SU-DHL-6 (cell line): ENCODE results near the gene AKAP6.

ENCODE experiments used
- H2AFZ ChIP-seq: fragments of 200-600 bp; sonication (generic); 2 replicates; pipeline ENCODE4 v1.6.1; 2014; ENCODE audit warnings: low read depth, mild to moderate bottlenecking, moderate library complexity, mixed read lengths, antibody characterized with exemption, low read length; ENCODE audit not compliant: severe bottlenecking
- H3F3A ChIP-seq: fragments of 200-600 bp; shearing (Covaris generic); 2 replicates; pipeline ENCODE4 v1.6.0; 2016; ENCODE audit warnings: antibody characterized with exemption, mild to moderate bottlenecking; ENCODE audit not compliant: insufficient read depth
- H3K27ac ChIP-seq: fragments of 200-600 bp; sonication (generic); 2 replicates; pipeline ENCODE4 v1.5.1; 2016; ENCODE audit warnings: low read depth, mild to moderate bottlenecking, low read length, moderate library complexity, mixed read lengths
- H3K27me3 ChIP-seq: fragments of 200-600 bp; sonication (generic), shearing (Covaris generic); 2 replicates; pipeline ENCODE4 v1.6.0; 2014; ENCODE audit warnings: mild to moderate bottlenecking, low read length
- H3K36me3 ChIP-seq: fragments of 200-600 bp; sonication (generic); 2 replicates; pipeline ENCODE4 v1.6.1; 2014; ENCODE audit warnings: mild to moderate bottlenecking, low read length, mixed read lengths
- H3K4me2 ChIP-seq: fragments of 300-600, 200-600 bp; shearing (Covaris generic), sonication (generic); 2 replicates; pipeline ENCODE4 v1.6.0; 2014; ENCODE audit warnings: low read length, low read depth, mild to moderate bottlenecking; ENCODE audit not compliant: poor library complexity, severe bottlenecking
- H3K4me3 ChIP-seq: fragments of 200-600 bp; sonication (generic); 2 replicates; pipeline ENCODE4 v1.5.1; 2014; ENCODE audit warnings: antibody characterized with exemption, low read length, mild to moderate bottlenecking, mixed read lengths; ENCODE audit not compliant: insufficient read depth, poor library complexity, severe bottlenecking
- H3K79me2 ChIP-seq: fragments of 200-600 bp; sonication (generic); 2 replicates; pipeline ENCODE4 v1.6.1; 2014; ENCODE audit warnings: mild to moderate bottlenecking, low read length, moderate library complexity; ENCODE audit not compliant: insufficient read depth
- H3K9ac ChIP-seq: fragments of 200-600 bp; sonication (generic); 2 replicates; pipeline ENCODE4 v1.7.0; 2014; ENCODE audit warnings: mild to moderate bottlenecking, low read length
- H3K9me2 ChIP-seq: fragments of 200-600 bp; sonication (generic); replicated peaks from 2 replicates; pipeline ENCODE4 v1.6.1; 2014; ENCODE audit warnings: low read length; ENCODE audit not compliant: insufficient read depth
- H3K9me3 ChIP-seq: fragments of 200-600 bp; sonication (generic); 2 replicates; pipeline ENCODE4 v1.6.1; 2014; ENCODE audit warnings: low read length, mixed read lengths; ENCODE audit not compliant: insufficient read depth
- H4K20me1 ChIP-seq: fragments of 200-600 bp; sonication (generic); 2 replicates; pipeline ENCODE4 v1.6.1; 2014; ENCODE audit warnings: low read depth, mild to moderate bottlenecking, antibody characterized with exemption, low read length, moderate library complexity, mixed read lengths
- EZH2phosphoT487 ChIP-seq: fragments of 200-600 bp; sonication (generic), shearing (Covaris generic); conservative IDR thresholded peaks from 2 replicates; pipeline ENCODE4 v1.6.1; 2018; ENCODE audit warnings: mild to moderate bottlenecking, antibody characterized with exemption, low read length, moderate library complexity, mixed read lengths
- TF ChIP-seq, protein P1 (sequence below): fragments of 200-600 bp; sonication (generic); IDR thresholded peaks from one replicate; pipeline ENCODE4 v1.5.1; 2017; ENCODE audit warnings: antibody characterized with exemption, mild to moderate bottlenecking, low read length, moderate library complexity; ENCODE audit not compliant: insufficient read depth, poor library complexity, severe bottlenecking

The AKAP6 gene

DNA sequence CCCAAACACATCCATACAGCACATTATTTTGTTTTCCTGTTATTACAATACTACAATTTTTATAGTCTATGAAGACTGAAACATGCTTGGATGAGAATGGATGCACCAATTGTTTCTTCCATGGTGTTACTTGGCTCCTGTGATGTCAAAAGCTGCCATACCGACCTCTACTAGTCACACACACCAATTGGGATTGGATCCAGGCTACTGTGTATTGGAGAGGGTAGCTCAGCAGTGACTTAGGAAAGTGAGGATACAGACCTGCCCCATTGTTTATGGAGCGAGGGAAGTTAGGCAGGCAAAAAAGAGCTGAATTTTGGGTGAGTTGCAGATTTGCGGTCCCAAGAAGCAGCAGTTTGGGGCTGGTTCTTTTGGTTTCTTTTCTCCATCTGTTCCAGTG, 30.8 kb upstream of the AKAP6 start:
- Histone ChIP-seq H2AFZ (no peak overlapping the region), H3K9ac (no peak overlapping the region), H3K79me2 (no peaks in the 10 kb centered on the region), H3K27ac (no peak overlapping the region), H3K36me3 (no peaks in the 10 kb centered on the region), H4K20me1 (no peaks in the 10 kb centered on the region), H3F3A (no peaks in the 10 kb centered on the region), H3K4me3 (no peak overlapping the region), H3K27me3 (no peaks in the 10 kb centered on the region), H3K9me2 (no peaks in the 10 kb centered on the region), H3K4me2 (no peak overlapping the region), H3K9me3 (no peaks in the 10 kb centered on the region)
- TF ChIP-seq, protein P1, sequence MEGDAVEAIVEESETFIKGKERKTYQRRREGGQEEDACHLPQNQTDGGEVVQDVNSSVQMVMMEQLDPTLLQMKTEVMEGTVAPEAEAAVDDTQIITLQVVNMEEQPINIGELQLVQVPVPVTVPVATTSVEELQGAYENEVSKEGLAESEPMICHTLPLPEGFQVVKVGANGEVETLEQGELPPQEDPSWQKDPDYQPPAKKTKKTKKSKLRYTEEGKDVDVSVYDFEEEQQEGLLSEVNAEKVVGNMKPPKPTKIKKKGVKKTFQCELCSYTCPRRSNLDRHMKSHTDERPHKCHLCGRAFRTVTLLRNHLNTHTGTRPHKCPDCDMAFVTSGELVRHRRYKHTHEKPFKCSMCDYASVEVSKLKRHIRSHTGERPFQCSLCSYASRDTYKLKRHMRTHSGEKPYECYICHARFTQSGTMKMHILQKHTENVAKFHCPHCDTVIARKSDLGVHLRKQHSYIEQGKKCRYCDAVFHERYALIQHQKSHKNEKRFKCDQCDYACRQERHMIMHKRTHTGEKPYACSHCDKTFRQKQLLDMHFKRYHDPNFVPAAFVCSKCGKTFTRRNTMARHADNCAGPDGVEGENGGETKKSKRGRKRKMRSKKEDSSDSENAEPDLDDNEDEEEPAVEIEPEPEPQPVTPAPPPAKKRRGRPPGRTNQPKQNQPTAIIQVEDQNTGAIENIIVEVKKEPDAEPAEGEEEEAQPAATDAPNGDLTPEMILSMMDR, result no peak
- TF ChIP-seq EZH2phosphoT487, result no peak

DNA sequence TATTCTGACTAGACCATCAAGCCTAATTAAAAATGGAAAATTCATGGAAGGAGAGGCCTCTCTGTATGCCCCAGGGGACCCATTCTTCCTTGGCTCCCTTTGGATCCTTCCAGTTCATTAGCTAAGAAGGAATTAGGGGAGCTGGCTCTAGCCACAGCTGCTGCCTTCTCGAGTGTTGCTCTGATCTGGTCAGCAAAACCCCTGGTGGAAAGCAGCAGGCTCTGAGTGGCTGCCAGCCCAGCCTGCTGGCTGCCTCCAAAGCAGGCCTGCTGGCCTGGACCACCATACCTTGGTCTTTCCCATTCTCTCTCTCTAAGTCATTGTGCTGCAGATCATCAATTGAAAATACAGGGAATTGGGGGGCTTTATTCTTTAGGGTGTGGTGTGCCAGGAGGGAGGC, 29.0 kb upstream of the AKAP6 start:
- Histone ChIP-seq H3K27ac (no peak overlapping the region), H3K9me3 (no peaks in the 10 kb centered on the region), H2AFZ (no peak overlapping the region), H3K36me3 (no peaks in the 10 kb centered on the region), H3K4me3 (no peak overlapping the region), H4K20me1 (no peaks in the 10 kb centered on the region), H3F3A (no peaks in the 10 kb centered on the region), H3K9me2 (no peaks in the 10 kb centered on the region), H3K27me3 (no peaks in the 10 kb centered on the region), H3K9ac (no peak overlapping the region), H3K4me2 (no peak overlapping the region), H3K79me2 (no peaks in the 10 kb centered on the region)
- TF ChIP-seq, protein P1, result no peak
- no peak for TF ChIP-seq EZH2phosphoT487

DNA sequence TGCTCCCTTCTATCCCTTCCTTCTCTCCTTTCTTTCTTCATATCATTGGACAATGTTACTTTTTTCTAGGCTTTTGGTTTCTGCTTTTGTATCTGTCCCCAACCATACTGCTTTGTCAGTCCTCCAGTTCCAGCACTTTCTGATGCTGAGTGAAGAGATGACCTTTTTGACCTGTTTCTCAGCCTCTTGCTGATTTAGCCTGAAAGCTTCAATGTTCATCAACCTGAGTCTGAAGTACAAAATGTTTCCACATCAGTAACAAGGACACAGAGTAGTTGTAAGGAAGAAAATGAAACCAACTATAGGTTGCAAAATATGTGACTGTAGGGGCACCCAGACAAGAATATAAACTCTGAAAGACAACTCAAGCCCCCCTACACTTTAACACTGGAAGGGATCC, 25.2 kb upstream of the AKAP6 start:
- Histone ChIP-seq H3K27ac (no peak overlapping the region), H2AFZ (no peak overlapping the region), H4K20me1 (no peaks in the 10 kb centered on the region), H3K9ac (no peak overlapping the region), H3K9me3 (no peaks in the 10 kb centered on the region), H3K27me3 (no peaks in the 10 kb centered on the region), H3K36me3 (no peaks in the 10 kb centered on the region), H3K79me2 (no peaks in the 10 kb centered on the region), H3F3A (no peaks in the 10 kb centered on the region), H3K4me3 (no peak overlapping the region), H3K9me2 (no peaks in the 10 kb centered on the region), H3K4me2 (no peak overlapping the region)
- TF ChIP-seq, protein P1, result no peak
- TF ChIP-seq EZH2phosphoT487, result no peak
